Stimulated activated naive CD4-positive, alpha-beta T cell (primary cell): ENCODE results near the gene CLDND1.

Source experiments
- DNase-seq, 6 experiments: peaks; one replicate each; lab custom pipeline; 2025; lab: John Stamatoyannopoulos, UW

CLDND1 gene

DNA sequence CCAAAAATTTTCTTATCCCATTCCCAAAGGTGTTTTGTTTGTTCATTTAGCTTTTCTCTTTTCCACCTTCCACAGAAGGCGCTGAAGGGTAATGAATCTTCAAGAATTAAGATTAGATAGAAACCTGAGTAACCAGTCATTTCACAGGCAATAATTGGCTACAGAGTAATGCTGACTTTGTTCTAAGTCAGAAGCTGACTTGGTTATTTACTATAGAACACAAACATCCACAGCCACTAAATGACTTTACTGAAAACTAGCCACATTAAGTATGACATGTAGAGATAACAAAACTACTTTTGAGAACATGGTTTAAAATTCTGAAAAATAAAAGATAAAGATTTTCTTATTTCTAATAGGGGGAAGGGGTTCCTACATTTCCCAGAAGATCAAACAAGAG, 7.8 kb downstream of the CLDND1 start:
- no peak for DNase-seq

DNA sequence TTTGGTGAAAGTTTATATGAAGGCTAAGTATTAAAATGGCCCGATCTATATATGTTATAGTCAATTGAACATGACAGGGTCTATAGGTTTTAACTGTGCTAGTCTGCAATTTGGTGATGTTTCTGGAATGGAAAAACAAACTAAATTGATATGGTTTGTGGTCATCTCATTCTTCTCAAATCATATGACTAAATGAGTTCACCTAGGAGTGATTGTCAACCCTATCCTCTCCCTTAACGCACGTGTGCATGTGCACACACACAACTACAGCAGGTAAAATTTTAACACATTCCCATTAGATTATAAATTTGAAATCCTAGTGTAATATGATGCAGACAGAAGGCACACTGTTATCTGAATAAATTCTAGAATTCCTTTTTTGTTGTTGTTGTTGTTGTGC, 9.0 kb downstream of the CLDND1 start:
- no peak for DNase-seq

DNA sequence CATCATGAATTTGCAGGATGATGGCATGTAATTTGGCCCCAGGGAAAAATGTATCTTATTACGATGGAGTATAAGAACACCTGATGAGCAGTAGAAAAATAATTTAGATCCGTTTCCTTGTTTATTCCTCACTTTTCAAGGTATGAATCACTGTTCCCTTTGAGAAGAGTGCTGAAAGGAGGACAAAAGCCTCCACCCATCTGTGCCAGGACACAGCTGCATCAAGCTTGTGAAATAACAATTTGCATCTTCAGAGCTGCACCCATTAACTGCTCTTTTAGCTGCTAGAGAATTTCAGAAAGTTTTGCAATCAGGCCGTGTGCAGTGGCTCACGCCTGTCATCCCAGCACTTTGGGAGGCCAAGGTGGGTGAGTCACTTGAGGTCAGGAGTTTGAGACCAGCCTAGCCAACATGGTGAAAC, 9.6 kb downstream of the CLDND1 start:
- DNase-seq: no peak

GRCh38 chr3:98512576-98512975, 10.1 kb downstream of the CLDND1 start:
- no peak for DNase-seq

DNA sequence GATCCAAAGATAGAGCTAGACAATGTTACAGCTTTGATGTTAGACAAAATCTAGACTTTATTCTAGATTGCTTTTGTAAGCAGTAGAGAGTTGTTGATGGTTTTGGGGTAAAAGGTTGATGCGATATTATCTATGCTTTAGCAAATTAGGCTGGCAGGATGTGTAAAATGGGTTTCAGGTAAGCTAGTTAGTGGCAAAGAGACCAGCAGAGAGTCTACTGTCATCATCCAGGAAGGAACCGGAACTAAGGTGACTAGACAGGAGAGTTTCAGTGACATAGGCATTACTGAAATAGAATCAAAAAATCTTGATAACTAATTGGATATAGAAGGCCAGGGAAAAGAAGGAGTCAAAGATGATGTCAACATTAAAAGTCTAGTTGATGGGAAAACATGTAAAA, 14.1 kb downstream of the CLDND1 start:
- DNase-seq: no peak

DNA sequence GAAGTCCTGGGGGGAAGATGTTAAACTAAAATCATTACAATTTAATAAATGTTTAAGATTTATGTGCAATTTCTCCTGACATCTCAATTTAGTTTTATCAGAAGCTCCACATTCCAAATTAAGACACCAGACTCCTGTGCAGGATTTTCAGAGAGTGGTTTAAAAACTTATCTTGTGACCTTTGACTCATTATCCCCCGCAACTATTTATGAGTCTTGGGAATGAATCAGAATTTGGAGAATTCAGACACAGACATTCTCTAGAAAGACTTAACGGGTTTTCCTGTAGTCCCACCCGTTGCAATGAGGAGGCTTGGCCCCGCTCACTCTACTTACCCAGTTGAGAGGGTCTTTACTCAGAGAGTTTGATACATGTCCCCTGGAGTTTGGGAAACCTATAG, 18.2 kb downstream of the CLDND1 start:
- no peak for DNase-seq

DNA sequence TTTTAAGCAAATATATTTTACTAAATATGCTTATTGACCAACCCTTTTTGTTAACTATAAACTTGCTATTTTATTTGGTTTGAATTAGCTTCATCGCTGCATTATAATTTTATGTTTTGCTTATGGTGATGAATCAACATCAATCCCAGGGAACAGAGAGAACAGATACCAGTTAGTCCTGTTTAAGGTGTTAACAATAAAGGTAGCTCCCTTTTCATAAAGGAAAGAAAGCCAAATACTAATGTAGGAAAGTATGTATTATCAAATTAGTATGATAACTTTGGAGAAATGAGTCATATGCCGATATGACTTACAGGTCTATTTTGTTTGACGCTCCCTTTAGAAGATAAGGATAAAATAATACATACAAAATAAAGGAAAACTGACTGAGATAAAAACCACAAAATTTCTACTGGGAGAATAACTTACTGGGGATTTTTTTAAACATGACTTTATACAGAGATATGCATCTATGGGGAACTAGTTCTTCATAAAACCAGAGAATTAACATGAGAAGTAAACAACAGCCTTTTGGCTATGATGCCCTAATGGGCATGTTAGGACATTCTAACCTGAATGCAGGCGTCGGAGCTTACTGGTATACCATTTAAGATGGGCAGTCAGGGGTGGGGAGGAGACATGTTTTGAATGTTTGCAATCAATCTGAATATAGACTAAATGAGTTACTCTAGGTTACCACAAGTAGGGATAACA, 20.7 kb downstream of the CLDND1 start:
- DNase-seq: no peak

DNA sequence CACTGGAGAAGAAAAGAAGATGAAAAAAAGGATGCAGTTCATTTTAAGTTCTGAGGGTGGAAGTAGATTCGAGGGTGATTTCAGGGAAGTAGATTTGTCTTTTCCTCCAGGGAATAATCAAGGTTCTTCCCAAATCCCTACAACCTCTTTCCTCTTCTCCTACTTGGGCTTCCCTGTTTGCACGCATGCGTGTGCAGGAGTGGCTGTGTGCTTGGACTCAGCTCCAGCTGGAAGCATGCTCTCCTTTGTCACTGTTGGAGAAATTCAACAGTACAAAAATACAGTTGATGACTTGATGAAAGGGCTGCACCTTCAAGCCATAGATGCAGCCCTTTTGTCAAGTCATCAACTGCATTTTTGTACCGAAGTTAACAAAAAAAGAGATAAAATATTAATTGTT, 21.4 kb downstream of the CLDND1 start:
- DNase-seq: no peak

DNA sequence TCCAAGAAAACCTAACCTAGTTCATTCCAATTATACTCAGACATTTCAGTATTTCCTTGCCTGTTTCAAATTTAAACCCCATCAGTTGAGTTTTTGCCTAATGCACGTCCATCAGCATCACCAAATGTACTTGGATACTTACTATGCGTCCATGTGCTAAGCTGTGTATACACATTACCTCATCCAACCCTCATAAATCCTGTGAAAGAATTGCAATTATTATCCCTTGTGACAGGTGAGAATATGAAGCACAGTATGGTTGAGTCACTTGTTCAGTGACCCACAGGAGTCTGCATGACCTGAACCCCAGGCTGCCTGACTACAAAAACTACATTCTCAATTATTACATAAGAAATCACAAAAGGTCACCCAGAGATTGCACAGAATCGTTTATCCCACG, 22.7 kb downstream of the CLDND1 start:
- DNase-seq: no peak

- no peak for DNase-seq
These were observed 25.3 kb downstream of the CLDND1 start, which contains the start of gene OR5K2 for GRCh38 chr3:98497381-98497780. OR5K2 (plus strand) TSS chr3:98497681; CDS start chr3:98497681, 0 bp downstream.

- no peak for DNase-seq
These were observed 39.1 kb downstream of the CLDND1 start for GRCh38 chr3:98483626-98484025.

- DNase-seq: no peak
These were observed 39.8 kb downstream of the CLDND1 start for GRCh38 chr3:98482717-98483482.
